ENCODE data around the gene RAB13. TPM values are rescaled to one million over a fixed set of nuclear protein-coding genes. Genes with fewer than 3 reads are reported as not detected.

Gene RAB13
- total and polyA plus RNA-seq, 2 of the 4 experiments (the other 2 are of a cell fraction), result 42.3 to 249 TPM

DNA sequence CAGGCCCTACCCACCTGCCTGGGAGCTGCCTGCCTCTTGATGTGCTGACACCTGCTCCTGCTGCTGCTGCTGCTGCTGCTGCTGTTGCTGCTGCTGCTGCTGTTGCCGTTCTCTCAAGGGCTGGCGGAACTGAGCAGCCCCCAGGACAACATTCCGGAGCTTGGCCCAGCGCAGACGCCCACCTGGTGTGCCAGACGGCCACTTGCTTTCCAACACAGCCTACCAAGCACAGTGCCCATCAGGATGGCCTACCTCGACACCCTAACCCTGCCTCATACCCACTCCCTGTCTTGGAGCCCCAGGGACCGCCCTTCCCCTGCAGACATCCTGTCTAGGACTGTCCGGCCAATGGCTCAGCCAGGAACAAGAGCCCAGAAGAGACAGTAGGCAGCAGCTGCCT lies 51.4 kb downstream of the RAB13 start:
- H2BK5ac ChIP-seq (ENCODE audit: low read depth, low read length, poor library complexity, severe bottlenecking), result no peak overlapping the region
- H3K18ac ChIP-seq (ENCODE audit: low read depth, low read length), result no peak overlapping the region
- DNase-seq (no peak), ATAC-seq (ENCODE audit: low read depth) (no peak)
- H3K9me3 ChIP-seq (ENCODE audit: control insufficient read depth, insufficient read depth, low read length), result no peaks in the 10 kb centered on the region
- in situ Hi-C loops (cut with MboI; ENCODE audit: low sequenced_read_pairs), result no loop called here
- H4K8ac ChIP-seq (ENCODE audit: low read depth in 2 of 2, low read length in 2 of 2), result no peak overlapping the region
- H3K9me1 ChIP-seq (ENCODE audit: insufficient read depth, low read length), result peaks cover 3% of the 10 kb centered on the region; the same call in 1 of the 2 replicates
- dilution Hi-C loops (cut with HindIII; ENCODE audit: low sequenced_read_pairs, unreplicated experiment), result no loop called here
- intact Hi-C loops (cut with micrococcal nuclease), result no loop called here
- peak overlapping the region; percentile 14 for H2AFZ ChIP-seq (replicated peaks; ENCODE audit: low read length, poor library complexity)
- no peak overlapping the region for H3K56ac ChIP-seq (ENCODE audit: extremely low read depth, insufficient read depth, low read length)
- no peak overlapping the region for H3K14ac ChIP-seq (replicated peaks; ENCODE audit: low read depth, low read length)
- H3K36me3 ChIP-seq (ENCODE audit: control insufficient read depth, insufficient read depth, low read length), result peaks cover 74% of the 10 kb centered on the region
- H4K91ac ChIP-seq (ENCODE audit: insufficient read depth, low read depth, low read length), result no peak overlapping the region
- H3K4me2 ChIP-seq (ENCODE audit: low read depth, low read length), result no peak overlapping the region
- no peak overlapping the region for H3K4ac ChIP-seq (ENCODE audit: low read depth, low read length)
- no peaks in the 10 kb centered on the region for H3K4me1 ChIP-seq (ENCODE audit: control insufficient read depth, insufficient read depth, low read length)
- no peak overlapping the region for H3K4me3 ChIP-seq (ENCODE audit: insufficient read depth, low read depth, low read length)
- H2AK9ac ChIP-seq (replicated peaks; ENCODE audit: low read depth, low read length, poor library complexity), result no peak overlapping the region
- no peak overlapping the region for H3K27ac ChIP-seq (ENCODE audit: insufficient read depth, low read length)
- peaks cover 0 to 5% of the 10 kb centered on the region in 2 experiments; a peak in 2 of 4 replicates for H3K79me1 ChIP-seq (ENCODE audit: low read depth in 1 of 2, low read length in 2 of 2)
- ChIA-PET CTCF (no interaction called here), POLR2A (ENCODE audit: unreplicated experiment) (interaction anchor here (0.6 kb wide), 1 partner anchor 151 kb away, joined by 3 read pairs; no protein-coding TSS in a partner anchor)
- H3K23ac ChIP-seq (ENCODE audit: low read depth, low read length), result no peak overlapping the region
- TF ChIP-seq, protein P1, sequence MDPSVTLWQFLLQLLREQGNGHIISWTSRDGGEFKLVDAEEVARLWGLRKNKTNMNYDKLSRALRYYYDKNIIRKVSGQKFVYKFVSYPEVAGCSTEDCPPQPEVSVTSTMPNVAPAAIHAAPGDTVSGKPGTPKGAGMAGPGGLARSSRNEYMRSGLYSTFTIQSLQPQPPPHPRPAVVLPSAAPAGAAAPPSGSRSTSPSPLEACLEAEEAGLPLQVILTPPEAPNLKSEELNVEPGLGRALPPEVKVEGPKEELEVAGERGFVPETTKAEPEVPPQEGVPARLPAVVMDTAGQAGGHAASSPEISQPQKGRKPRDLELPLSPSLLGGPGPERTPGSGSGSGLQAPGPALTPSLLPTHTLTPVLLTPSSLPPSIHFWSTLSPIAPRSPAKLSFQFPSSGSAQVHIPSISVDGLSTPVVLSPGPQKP (IDR thresholded peaks at IDR 0.05; ENCODE audit: borderline replicate concordance, low read depth, low read length), result no peak
- TF ChIP-seq, protein P2, sequence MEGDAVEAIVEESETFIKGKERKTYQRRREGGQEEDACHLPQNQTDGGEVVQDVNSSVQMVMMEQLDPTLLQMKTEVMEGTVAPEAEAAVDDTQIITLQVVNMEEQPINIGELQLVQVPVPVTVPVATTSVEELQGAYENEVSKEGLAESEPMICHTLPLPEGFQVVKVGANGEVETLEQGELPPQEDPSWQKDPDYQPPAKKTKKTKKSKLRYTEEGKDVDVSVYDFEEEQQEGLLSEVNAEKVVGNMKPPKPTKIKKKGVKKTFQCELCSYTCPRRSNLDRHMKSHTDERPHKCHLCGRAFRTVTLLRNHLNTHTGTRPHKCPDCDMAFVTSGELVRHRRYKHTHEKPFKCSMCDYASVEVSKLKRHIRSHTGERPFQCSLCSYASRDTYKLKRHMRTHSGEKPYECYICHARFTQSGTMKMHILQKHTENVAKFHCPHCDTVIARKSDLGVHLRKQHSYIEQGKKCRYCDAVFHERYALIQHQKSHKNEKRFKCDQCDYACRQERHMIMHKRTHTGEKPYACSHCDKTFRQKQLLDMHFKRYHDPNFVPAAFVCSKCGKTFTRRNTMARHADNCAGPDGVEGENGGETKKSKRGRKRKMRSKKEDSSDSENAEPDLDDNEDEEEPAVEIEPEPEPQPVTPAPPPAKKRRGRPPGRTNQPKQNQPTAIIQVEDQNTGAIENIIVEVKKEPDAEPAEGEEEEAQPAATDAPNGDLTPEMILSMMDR (conservative IDR thresholded peaks at IDR 0.05; ENCODE audit: low read depth, low read length), result no peak
- TF ChIP-seq RCOR1 (IDR thresholded peaks at IDR 0.05; ENCODE audit: insufficient replicate concordance, low read length) (no peak), CHD1 (IDR thresholded peaks at IDR 0.05; ENCODE audit: low read depth, low read length) (no peak), MAFK (IDR thresholded peaks at IDR 0.05; ENCODE audit: low read depth, low read length) (no peak), BHLHE40 (IDR thresholded peaks at IDR 0.05; ENCODE audit: low read depth, low read length) (no peak), MXI1 (IDR thresholded peaks at IDR 0.05; ENCODE audit: borderline replicate concordance, low read depth, low read length) (no peak), POLR2A (IDR thresholded peaks at IDR 0.05; ENCODE audit: low read depth, low read length) (no peak), FOS (IDR thresholded peaks at IDR 0.05; ENCODE audit: low read depth, low read length) (no peak), SMC3 (IDR thresholded peaks at IDR 0.05; ENCODE audit: low read depth, low read length) (no peak), MAZ (IDR thresholded peaks at IDR 0.05; ENCODE audit: borderline replicate concordance, low read depth, low read length) (no peak)
- TF ChIP-seq, protein P3, sequence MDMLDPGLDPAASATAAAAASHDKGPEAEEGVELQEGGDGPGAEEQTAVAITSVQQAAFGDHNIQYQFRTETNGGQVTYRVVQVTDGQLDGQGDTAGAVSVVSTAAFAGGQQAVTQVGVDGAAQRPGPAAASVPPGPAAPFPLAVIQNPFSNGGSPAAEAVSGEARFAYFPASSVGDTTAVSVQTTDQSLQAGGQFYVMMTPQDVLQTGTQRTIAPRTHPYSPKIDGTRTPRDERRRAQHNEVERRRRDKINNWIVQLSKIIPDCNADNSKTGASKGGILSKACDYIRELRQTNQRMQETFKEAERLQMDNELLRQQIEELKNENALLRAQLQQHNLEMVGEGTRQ (IDR thresholded peaks at IDR 0.05; ENCODE audit: low read depth, low read length), result no peak
- WGBS, 2 experiments (ENCODE audit: extremely low coverage in 2 of 2, insufficient read length in 1 of 2), result 92% methylated on average over 7 of the region's 9 CpGs; no CpG with 5 or more reads in 1 of the 2 experiments
- no peak overlapping the region for H2BK120ac ChIP-seq (ENCODE audit: low read depth, low read length)
- H2BK20ac ChIP-seq (ENCODE audit: low read depth, low read length), result no peak overlapping the region
- H3K9ac ChIP-seq (ENCODE audit: low read depth, low read length), result no peak overlapping the region
- BruUV-seq (replicated peaks), result no TSS peak
- no peaks in the 10 kb centered on the region for H4K20me1 ChIP-seq (ENCODE audit: insufficient read depth, low read length)
- H2AK5ac ChIP-seq (ENCODE audit: low read depth, low read length), result no peak overlapping the region
- H4K5ac ChIP-seq (ENCODE audit: low read depth, low read length), result no peak overlapping the region
- no peak overlapping the region for H2BK15ac ChIP-seq (ENCODE audit: low read depth, low read length)
- no peaks in the 10 kb centered on the region for H3K27me3 ChIP-seq (ENCODE audit: control insufficient read depth, insufficient read depth, low read length)
